ENCODE data around the gene WHRN. TPM values are rescaled to one million over a fixed set of nuclear protein-coding genes. Genes with fewer than 3 reads are reported as not detected.

WHRN gene
- total RNA-seq: 1.4 and 1.5 TPM in 2 replicates

GRCh38 chr9:114505187-114506081 lies at the start of gene WHRN:
Gene WHRN (minus strand): TSS chr9:114505473. CDS start chr9:114504801, 672 bp downstream.

GRCh38 chr9:114387680-114388356 lies 117.5 kb downstream of the WHRN start, which contains the start of gene AKNA:
Gene AKNA (minus strand): TSS chr9:114387982. CDS start chr9:114381333, 6,649 bp downstream.

Other genes starting within 250 kb of the WHRN start
- gene ORM1, start 182.4 kb downstream of the WHRN start, total RNA-seq: not detected in 2 replicates
- gene ORM2, start 175.6 kb downstream of the WHRN start, total RNA-seq: not detected in 2 replicates
- gene AKNA, start 117.5 kb downstream of the WHRN start, total RNA-seq: 4.3 and 7.6 TPM in 2 replicates
- gene ATP6V1G1, start 82.3 kb upstream of the WHRN start, total RNA-seq: 48.5 and 100 TPM in 2 replicates
- gene TMEM268, start 105.8 kb upstream of the WHRN start, total RNA-seq: 1.7 and 2.8 TPM in 2 replicates
- gene TEX53, start 152.3 kb upstream of the WHRN start, total RNA-seq: not detected in 2 replicates
- not detected in 2 replicates for gene TEX48, start 176.7 kb upstream of the WHRN start, total RNA-seq

Data from bronchial smooth muscle cell (primary cell).